LNCaP clone FGC (cell line): ENCODE measurements around the gene MYO10.

ENCODE experiments used
- DNase-seq: peaks from one replicate; pipeline ENCODE4 v3.0.0-alpha.2; 2011; ENCODE audit warnings: low read depth
- H3K4me3 ChIP-seq: 2 replicates; pipeline ENCODE4 v1.5.1; 2011; ENCODE audit warnings: mild to moderate bottlenecking, low read depth, low read length, control low read depth
- CTCF ChIP-seq: IDR thresholded peaks from 2 replicates; pipeline ENCODE4 v1.5.1; 2012; ENCODE audit warnings: mild to moderate bottlenecking; ENCODE audit not compliant: control insufficient read depth, insufficient read depth; ENCODE audit errors: extremely low read depth

The MYO10 gene

GRCh38 chr5:16712620-16713019, 223.5 kb downstream of the MYO10 start:
- DNase-seq, result no peak
- H3K4me3 ChIP-seq, result no peak overlapping the region
- no peak for TF ChIP-seq CTCF

- TF ChIP-seq CTCF, result no peak
- no peak overlapping the region for H3K4me3 ChIP-seq
- DNase-seq, result no peak
Measured at GRCh38 chr5:16712178-16712577, 223.9 kb downstream of the MYO10 start.

- no peak for TF ChIP-seq CTCF
- DNase-seq, result no peak
- H3K4me3 ChIP-seq, result no peak overlapping the region
Measured at GRCh38 chr5:16709691-16710433, 226.2 kb downstream of the MYO10 start.

GRCh38 chr5:16707869-16708192, 228.3 kb downstream of the MYO10 start:
- no peak for DNase-seq
- TF ChIP-seq CTCF, result no peak
- no peak overlapping the region for H3K4me3 ChIP-seq

- no peak for TF ChIP-seq CTCF
- no peak overlapping the region for H3K4me3 ChIP-seq
- DNase-seq, result no peak
Measured at GRCh38 chr5:16707168-16707868, 228.8 kb downstream of the MYO10 start.

GRCh38 chr5:16704945-16705344, 231.1 kb downstream of the MYO10 start:
- H3K4me3 ChIP-seq, result no peak overlapping the region
- no peak for TF ChIP-seq CTCF
- DNase-seq, result no peak
